Myometrial cell (primary cell): Measurements from ENCODE around the gene WDR38. TPM values are rescaled to one million over a fixed set of nuclear protein-coding genes. Genes with fewer than 3 reads are reported as not detected.

Source experiments
- total RNA-seq: library from RNA; depleted of rRNA; stranded (reverse); fragments of >200 nt; gene quantifications from 2 replicates; pipeline ENCODE4 v1.2.3, GENCODE V29; 2015

WDR38 gene
- total RNA-seq: not detected in 2 replicates

GRCh38 chr9:124852829-124853531, at the start of gene WDR38:
Gene WDR38, plus strand, starts transcription at chr9:124853460. Its CDS starts 72 bp downstream, at chr9:124853532.

GRCh38 chr9:124861342-124862229, 8.3 kb downstream of the WDR38 start, which contains the start of the genes ARPC5L and RPL35:
Gene ARPC5L, plus strand, starts transcription at chr9:124862130. Its CDS starts 7,161 bp downstream, at chr9:124869291.
Gene RPL35, minus strand, starts transcription at chr9:124861957. Its CDS starts 45 bp downstream, at chr9:124861912.

Other genes with a start within 250 kb of the WDR38 start
- gene NR6A1, start 82.1 kb upstream of the WDR38 start, total RNA-seq: under 0.01 TPM in 2 replicates
- 14.1 and 33.0 TPM in 2 replicates for gene OLFML2A, start 76.3 kb upstream of the WDR38 start, total RNA-seq
- gene RPL35, start 8.5 kb downstream of the WDR38 start, total RNA-seq: 3,814 and 4,108 TPM in 2 replicates
- gene ARPC5L, start 8.7 kb downstream of the WDR38 start, total RNA-seq: 27.4 and 30.5 TPM in 2 replicates
- 8.1 and 14.5 TPM in 2 replicates for gene GOLGA1, start 87.6 kb downstream of the WDR38 start, total RNA-seq